HFFc6 (cell line): ENCODE data around the gene IFI6. TPM values are rescaled to one million over a fixed set of nuclear protein-coding genes. Genes with fewer than 3 reads are reported as not detected.
"Not testable (repeated sequence)": the region's sequence is repeated elsewhere in the genome, so short reads cannot be mapped to it uniquely, and the experiment has no call there.

ENCODE experiments used
- DNase-seq: peaks from one replicate; pipeline ENCODE4 v3.0.0-alpha.2; 2018
- H3K27ac Mint-ChIP-seq: 2 replicates; pipeline ENCODE4 v1.8.0; 2020; ENCODE audit warnings: mild to moderate bottlenecking, mixed read lengths
- H3K27me3 Mint-ChIP-seq: 2 replicates; pipeline ENCODE4 v1.8.0; 2021; ENCODE audit warnings: mild to moderate bottlenecking, moderate library complexity, mixed read lengths; ENCODE audit not compliant: insufficient read depth
- H3K36me3 Mint-ChIP-seq: 2 replicates; pipeline ENCODE4 v1.8.0; 2021; ENCODE audit warnings: low read depth, mixed read lengths
- H3K4me1 Mint-ChIP-seq: 2 replicates; pipeline ENCODE4 v1.8.0; 2020; ENCODE audit warnings: low read depth, mixed read lengths
- H3K4me3 Mint-ChIP-seq: 2 replicates; pipeline ENCODE4 v1.8.0; 2020; ENCODE audit warnings: mild to moderate bottlenecking, moderate library complexity, mixed read lengths
- H3K9me3 Mint-ChIP-seq: 2 replicates; pipeline ENCODE4 v1.8.0; 2020; ENCODE audit warnings: mild to moderate bottlenecking, mixed read lengths
- CTCF ChIP-seq: fragments of 200-600 bp; sonication (generic); IDR thresholded peaks from 2 replicates; pipeline ENCODE4 v1.5.0; 2021; ENCODE audit warnings: antibody characterized with exemption, mild to moderate bottlenecking
- total RNA-seq, 6 experiments: library from RNA; stranded (reverse); fragmentation: NEBNext Ultra II Directional; extraction: Animal tissue kit (Norgen Biotek cat#: 25700); gene quantifications; 2 replicates in 1 of 6; 3 replicates in 5 of 6; pipeline ENCODE4 v1.2.3, GENCODE V29; 2021

The IFI6 gene
- total RNA-seq, 6 experiments from 2014 or later: 16.7 to 23.8 (median 20.5) TPM

GRCh38 chr1:27621051-27621920, 50.7 kb downstream of the IFI6 start:
- no peak overlapping the region for H3K4me3 Mint-ChIP-seq
- no peaks in the 10 kb centered on the region for H3K36me3 Mint-ChIP-seq
- no peak for DNase-seq
- no peaks in the 10 kb centered on the region for H3K4me1 Mint-ChIP-seq
- peaks cover 11% of the 10 kb centered on the region for H3K27me3 Mint-ChIP-seq
- no peak overlapping the region for H3K27ac Mint-ChIP-seq
- no peaks in the 10 kb centered on the region for H3K9me3 Mint-ChIP-seq
- no peak for TF ChIP-seq CTCF

- H3K9me3 Mint-ChIP-seq, DNase-seq, H3K4me3 Mint-ChIP-seq, H3K27ac Mint-ChIP-seq, H3K4me1 Mint-ChIP-seq, H3K36me3 Mint-ChIP-seq: not testable (repeated sequence)
- peaks cover 11% of the 10 kb centered on the region for H3K27me3 Mint-ChIP-seq
These were observed 52.1 kb downstream of the IFI6 start for GRCh38 chr1:27619782-27620438.

DNA sequence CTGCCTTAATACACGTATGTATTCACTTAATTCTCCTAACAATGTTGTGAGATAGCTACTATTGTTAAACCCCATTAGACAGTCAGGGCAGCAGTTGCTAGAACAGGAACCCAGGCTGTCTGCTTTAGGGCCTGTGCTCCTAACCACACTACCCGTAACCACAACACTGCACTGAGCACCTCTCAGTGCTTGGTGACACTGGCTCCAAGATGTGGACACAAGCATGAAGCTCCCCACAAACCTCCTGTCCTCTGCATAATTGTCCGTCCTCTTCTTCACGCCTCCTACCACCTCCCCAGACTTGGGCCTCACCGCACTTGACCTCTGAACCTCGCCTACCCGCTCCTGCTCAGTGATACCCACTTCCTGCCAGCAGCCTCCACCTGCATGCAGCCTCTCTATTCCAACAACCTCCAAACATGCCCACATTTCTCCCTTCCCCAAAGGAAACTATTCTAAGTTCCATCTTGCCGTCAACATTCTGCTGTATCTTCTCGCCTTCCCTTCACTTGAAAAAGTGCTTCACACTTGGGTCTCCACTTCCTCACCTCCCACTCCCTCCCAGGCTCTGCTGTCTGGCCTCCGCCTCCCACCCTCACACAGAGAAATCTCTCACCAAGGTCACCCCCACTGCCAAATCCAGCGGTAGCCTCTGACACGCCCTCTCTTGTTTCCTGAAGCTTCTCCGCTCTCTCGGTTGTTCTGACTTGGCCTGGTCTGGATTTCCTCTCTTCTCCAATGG, 53.5 kb downstream of the IFI6 start:
- H3K9me3 Mint-ChIP-seq: no peaks in the 10 kb centered on the region
- no peaks in the 10 kb centered on the region for H3K36me3 Mint-ChIP-seq
- no peak for TF ChIP-seq CTCF
- peaks cover 11% of the 10 kb centered on the region for H3K27me3 Mint-ChIP-seq
- H3K4me1 Mint-ChIP-seq: no peaks in the 10 kb centered on the region
- no peak overlapping the region for H3K27ac Mint-ChIP-seq
- DNase-seq: no peak
- H3K4me3 Mint-ChIP-seq: no peak overlapping the region

DNA sequence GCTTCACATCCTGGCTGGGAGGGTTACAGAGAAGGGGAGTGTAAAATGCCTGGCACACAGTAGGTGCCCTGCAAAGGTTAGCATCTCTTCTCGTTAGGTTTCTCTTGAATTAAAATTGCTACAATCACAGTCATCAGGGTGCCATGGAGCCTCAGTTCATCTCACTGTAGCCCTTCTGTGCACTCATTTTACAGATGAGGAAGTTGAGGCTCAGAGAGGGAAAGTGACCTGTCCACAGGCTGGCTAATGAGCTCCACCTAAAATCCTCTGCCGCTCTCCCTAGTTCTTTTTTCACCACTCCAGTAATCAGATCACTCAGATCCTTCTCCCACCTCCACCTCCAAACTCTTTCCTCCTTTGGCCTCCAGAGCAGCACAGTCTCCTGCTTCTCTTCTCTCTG, 54.6 kb downstream of the IFI6 start:
- Mint-ChIP-seq H3K9me3 (no peaks in the 10 kb centered on the region), H3K27ac (no peak overlapping the region), H3K4me1 (no peaks in the 10 kb centered on the region), H3K4me3 (no peak overlapping the region), H3K27me3 (peaks cover 11% of the 10 kb centered on the region), H3K36me3 (no peaks in the 10 kb centered on the region)
- DNase-seq: no peak
- TF ChIP-seq CTCF: no peak

DNA sequence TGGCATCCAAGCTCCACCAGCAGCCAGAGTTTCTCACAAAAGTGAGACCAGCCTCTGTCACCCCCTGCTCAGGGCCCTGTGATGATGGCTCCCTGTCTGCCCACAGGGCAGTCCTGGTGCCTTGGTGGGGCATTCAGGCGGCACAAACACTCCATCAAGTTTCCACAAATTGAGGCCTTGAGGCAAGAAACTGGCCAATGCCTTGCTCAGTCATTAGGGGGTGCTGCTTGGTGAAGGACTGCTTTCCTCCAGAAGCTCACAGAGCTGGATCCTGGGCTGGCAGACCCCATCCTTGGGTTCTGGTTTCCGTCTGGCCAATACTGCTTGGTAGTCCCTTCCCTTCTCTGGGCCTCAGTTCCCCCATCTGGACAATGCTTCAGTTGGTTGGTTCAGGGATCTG, 55.6 kb downstream of the IFI6 start:
- DNase-seq: no peak
- Mint-ChIP-seq H3K4me1 (no peaks in the 10 kb centered on the region), H3K9me3 (no peaks in the 10 kb centered on the region), H3K4me3 (no peak overlapping the region), H3K27ac (no peak overlapping the region), H3K36me3 (no peaks in the 10 kb centered on the region), H3K27me3 (peaks cover 19% of the 10 kb centered on the region)
- peak; percentile 21; the same call in 1 of the 2 replicates for TF ChIP-seq CTCF

Other genes with a start within 250 kb of the IFI6 start
- 10 to 100 TPM; 84.4 to 99.7 (median 93.1) TPM for gene WASF2, start 182.0 kb downstream of the IFI6 start, total RNA-seq
- gene AHDC1, start 68.0 kb downstream of the IFI6 start, total RNA-seq: 10 to 100 TPM; 30.7 to 53.2 (median 34.7) TPM
- not detected for gene FGR, start 37.0 kb downstream of the IFI6 start, total RNA-seq
- gene FAM76A, start 53.8 kb upstream of the IFI6 start, total RNA-seq: 1 to 10 TPM; 6.7 to 9.2 (median 7.8) TPM
- 10 to 100 TPM; 38.6 to 58.1 (median 46.2) TPM for gene STX12, start 101.0 kb upstream of the IFI6 start, total RNA-seq
- 10 to 100 TPM; 38.1 to 45.3 (median 39.1) TPM for gene PPP1R8, start 158.6 kb upstream of the IFI6 start, total RNA-seq
- gene THEMIS2, start 200.4 kb upstream of the IFI6 start, total RNA-seq: 1 to 10 TPM; 1.3 to 5.6 (median 3.7) TPM
- 10 to 100 TPM; 20.7 to 29.1 (median 23.8) TPM for gene RPA2, start 242.4 kb upstream of the IFI6 start, total RNA-seq